Erythroblast (primary cell): ENCODE data around the gene CTU1.

Experiments used
- GATA1 ChIP-seq: IDR thresholded peaks from 2 replicates; pipeline ENCODE4 v1.6.1; 2011; ENCODE audit warnings: low read depth, mild to moderate bottlenecking, control low read depth, low read length, moderate library complexity
- POLR2A ChIP-seq: IDR thresholded peaks from 2 replicates; pipeline ENCODE4 v1.6.1; 2011; ENCODE audit warnings: mild to moderate bottlenecking, low read length

GRCh38 chr19:51097796-51098195, 10.4 kb downstream of the CTU1 start:
- TF ChIP-seq POLR2A (no peak), GATA1 (no peak)
